Measurements from ENCODE around the gene GZMH. TPM values are rescaled to one million over a fixed set of nuclear protein-coding genes. Genes with fewer than 3 reads are reported as not detected.

The GZMH gene
- total RNA-seq, 1 experiment from 2014 or later, result not detected

GRCh38 chr14:24633353-24633752, 23.9 kb upstream of the GZMH start:
- DNase-seq, result no peak
- CTCF ChIA-PET, result no interaction called here
- no peaks in the 10 kb centered on the region for H3K36me3 Mint-ChIP-seq (ENCODE audit: insufficient read depth, unreplicated experiment)
- H3K27me3 Mint-ChIP-seq (ENCODE audit: unreplicated experiment), result no peaks in the 10 kb centered on the region
- intact Hi-C loops (cut with micrococcal nuclease; ENCODE audit: unreplicated experiment), result no loop called here
- BruUV-seq (replicated peaks), result no TSS peak
- no peak overlapping the region for H3K27ac Mint-ChIP-seq (ENCODE audit: unreplicated experiment)
- peaks cover 12% of the 10 kb centered on the region for H3K4me1 Mint-ChIP-seq (ENCODE audit: low read depth, unreplicated experiment)
- H3K4me3 Mint-ChIP-seq (ENCODE audit: low read depth, unreplicated experiment), result no peak overlapping the region
- no peaks in the 10 kb centered on the region for H3K9me3 Mint-ChIP-seq (ENCODE audit: low read depth, unreplicated experiment)
- TF ChIP-seq, protein P1, sequence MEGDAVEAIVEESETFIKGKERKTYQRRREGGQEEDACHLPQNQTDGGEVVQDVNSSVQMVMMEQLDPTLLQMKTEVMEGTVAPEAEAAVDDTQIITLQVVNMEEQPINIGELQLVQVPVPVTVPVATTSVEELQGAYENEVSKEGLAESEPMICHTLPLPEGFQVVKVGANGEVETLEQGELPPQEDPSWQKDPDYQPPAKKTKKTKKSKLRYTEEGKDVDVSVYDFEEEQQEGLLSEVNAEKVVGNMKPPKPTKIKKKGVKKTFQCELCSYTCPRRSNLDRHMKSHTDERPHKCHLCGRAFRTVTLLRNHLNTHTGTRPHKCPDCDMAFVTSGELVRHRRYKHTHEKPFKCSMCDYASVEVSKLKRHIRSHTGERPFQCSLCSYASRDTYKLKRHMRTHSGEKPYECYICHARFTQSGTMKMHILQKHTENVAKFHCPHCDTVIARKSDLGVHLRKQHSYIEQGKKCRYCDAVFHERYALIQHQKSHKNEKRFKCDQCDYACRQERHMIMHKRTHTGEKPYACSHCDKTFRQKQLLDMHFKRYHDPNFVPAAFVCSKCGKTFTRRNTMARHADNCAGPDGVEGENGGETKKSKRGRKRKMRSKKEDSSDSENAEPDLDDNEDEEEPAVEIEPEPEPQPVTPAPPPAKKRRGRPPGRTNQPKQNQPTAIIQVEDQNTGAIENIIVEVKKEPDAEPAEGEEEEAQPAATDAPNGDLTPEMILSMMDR (IDR thresholded peaks at IDR 0.05; ENCODE audit: unreplicated experiment), result no peak

GRCh38 chr14:24632761-24633160, 23.3 kb upstream of the GZMH start:
- H3K27ac Mint-ChIP-seq (ENCODE audit: unreplicated experiment), result no peak overlapping the region
- TF ChIP-seq, protein P1 (IDR thresholded peaks at IDR 0.05; ENCODE audit: unreplicated experiment), result no peak
- CTCF ChIA-PET, result no interaction called here
- no peak for DNase-seq
- no peaks in the 10 kb centered on the region for H3K9me3 Mint-ChIP-seq (ENCODE audit: low read depth, unreplicated experiment)
- no TSS peak for BruUV-seq (replicated peaks)
- no peaks in the 10 kb centered on the region for H3K36me3 Mint-ChIP-seq (ENCODE audit: insufficient read depth, unreplicated experiment)
- intact Hi-C loops (cut with micrococcal nuclease; ENCODE audit: unreplicated experiment), result no loop called here
- H3K4me1 Mint-ChIP-seq (ENCODE audit: low read depth, unreplicated experiment), result peaks cover 12% of the 10 kb centered on the region
- H3K4me3 Mint-ChIP-seq (ENCODE audit: low read depth, unreplicated experiment), result no peak overlapping the region
- no peaks in the 10 kb centered on the region for H3K27me3 Mint-ChIP-seq (ENCODE audit: unreplicated experiment)

GRCh38 chr14:24632336-24632735, 22.9 kb upstream of the GZMH start:
- no peaks in the 10 kb centered on the region for H3K36me3 Mint-ChIP-seq (ENCODE audit: insufficient read depth, unreplicated experiment)
- DNase-seq, result no peak
- no peaks in the 10 kb centered on the region for H3K9me3 Mint-ChIP-seq (ENCODE audit: low read depth, unreplicated experiment)
- BruUV-seq (replicated peaks), result no TSS peak
- H3K27ac Mint-ChIP-seq (ENCODE audit: unreplicated experiment), result no peak overlapping the region
- H3K4me1 Mint-ChIP-seq (ENCODE audit: low read depth, unreplicated experiment), result peaks cover 12% of the 10 kb centered on the region
- CTCF ChIA-PET, result no interaction called here
- no peaks in the 10 kb centered on the region for H3K27me3 Mint-ChIP-seq (ENCODE audit: unreplicated experiment)
- no peak overlapping the region for H3K4me3 Mint-ChIP-seq (ENCODE audit: low read depth, unreplicated experiment)
- TF ChIP-seq, protein P1 (IDR thresholded peaks at IDR 0.05; ENCODE audit: unreplicated experiment), result no peak
- intact Hi-C loops (cut with micrococcal nuclease; ENCODE audit: unreplicated experiment), result no loop called here

DNA sequence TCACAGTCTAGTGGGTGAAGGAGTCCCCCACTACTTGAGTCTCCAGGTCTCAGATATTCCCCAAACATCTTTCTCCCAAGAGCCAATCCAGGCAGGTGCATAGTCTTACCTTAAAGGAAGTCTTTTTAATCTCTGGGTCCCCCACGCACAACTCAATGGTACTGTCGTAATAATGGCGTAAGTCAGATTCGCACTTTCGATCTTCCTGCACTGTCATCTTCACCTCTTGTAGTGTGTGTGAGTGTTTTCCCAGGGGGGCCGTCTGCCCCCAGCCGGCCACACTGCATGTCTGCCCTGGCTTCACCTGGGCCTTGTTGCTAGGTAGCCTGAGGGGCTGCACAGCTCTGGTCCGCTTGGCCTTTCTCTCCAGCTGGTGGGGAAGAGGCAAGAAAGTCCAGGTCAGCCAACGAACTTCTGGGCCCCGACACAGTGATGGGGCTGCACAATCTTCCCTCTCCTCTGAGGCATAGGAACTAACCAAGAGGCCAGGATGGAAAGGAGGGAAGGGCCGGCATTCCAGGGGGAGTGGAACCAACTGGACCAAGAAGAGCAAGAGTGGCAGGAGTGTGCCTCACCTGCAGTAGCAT, 22.4 kb upstream of the GZMH start:
- H3K4me3 Mint-ChIP-seq (ENCODE audit: low read depth, unreplicated experiment), result no peak overlapping the region
- H3K4me1 Mint-ChIP-seq (ENCODE audit: low read depth, unreplicated experiment), result peaks cover 12% of the 10 kb centered on the region
- BruUV-seq (replicated peaks), result no TSS peak
- H3K36me3 Mint-ChIP-seq (ENCODE audit: insufficient read depth, unreplicated experiment), result no peaks in the 10 kb centered on the region
- intact Hi-C loops (cut with micrococcal nuclease; ENCODE audit: unreplicated experiment), result no loop called here
- no peak for DNase-seq
- no peak overlapping the region for H3K27ac Mint-ChIP-seq (ENCODE audit: unreplicated experiment)
- TF ChIP-seq, protein P1 (IDR thresholded peaks at IDR 0.05; ENCODE audit: unreplicated experiment), result no peak
- H3K27me3 Mint-ChIP-seq (ENCODE audit: unreplicated experiment), result no peaks in the 10 kb centered on the region
- CTCF ChIA-PET, result no interaction called here
- no peaks in the 10 kb centered on the region for H3K9me3 Mint-ChIP-seq (ENCODE audit: low read depth, unreplicated experiment)
